Measurements from ENCODE around the gene TIMP2. TPM values are rescaled to one million over a fixed set of nuclear protein-coding genes. Genes with fewer than 3 reads are reported as not detected.
A peak's percentile ranks its signal among the peaks of the same experiment; 100 is the strongest.

Gene TIMP2
- total RNA-seq, 4 donors from 2014 or later: 52.9 to 133 (median 82.2) TPM

DNA sequence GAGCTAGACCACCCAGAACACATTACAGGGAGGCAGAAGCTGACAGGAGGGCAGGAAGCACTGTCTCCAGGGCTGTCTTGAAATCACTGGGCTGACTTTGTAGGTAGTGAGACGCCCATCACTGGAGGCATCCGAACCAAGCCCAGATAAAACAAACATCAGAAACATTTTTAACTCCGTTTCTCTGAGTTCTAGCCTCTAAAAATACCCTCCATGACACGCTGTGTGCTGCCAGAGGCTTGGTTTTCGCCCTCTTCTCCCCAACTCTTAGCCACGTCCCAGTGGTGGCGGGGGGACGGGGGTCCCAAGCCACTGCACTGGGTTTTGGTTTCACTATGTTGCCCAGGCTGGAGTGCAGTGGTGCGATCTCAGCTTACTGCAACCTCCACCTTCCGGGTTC is 23.4 kb downstream of the TIMP2 start:
- Histone ChIP-seq H3K4me1 (peaks cover 9 to 31% of the 10 kb centered on the region in 2 donors), H3K9me3 (no peaks in the 10 kb centered on the region), H3K36me3 (no peaks in the 10 kb centered on the region), H3K27me3 (no peaks in the 10 kb centered on the region), H3K4me3 (replicated peaks in 1 of 3) (no peak overlapping the region), H3K27ac (no peak overlapping the region)
- DNase-seq: no peak
- intact Hi-C loops (cut with DNase I): no loop called here
- TF ChIP-seq POLR2A (IDR thresholded peaks at IDR 0.05) (no peak), CTCF (IDR thresholded peaks at IDR 0.05) (no peak)
- WGBS, 2 donors: 95 to 97% methylated on average over 9 to 10 of the region's 10 CpGs

- Histone ChIP-seq H3K9me3 (no peaks in the 10 kb centered on the region), H3K27me3 (no peaks in the 10 kb centered on the region), H3K36me3 (no peaks in the 10 kb centered on the region), H3K27ac (no peak overlapping the region), H3K4me1 (peaks cover 9 to 41% of the 10 kb centered on the region in 2 donors), H3K4me3 (replicated peaks in 1 of 3) (no peak overlapping the region)
- no peak for DNase-seq
- 90 to 93% methylated on average over 28 to 29 of the region's 29 CpGs for WGBS, 2 donors
- intact Hi-C loops (cut with DNase I): no loop called here
- no peak for TF ChIP-seq CTCF (IDR thresholded peaks at IDR 0.05)
- TF ChIP-seq POLR2A (IDR thresholded peaks at IDR 0.05): no peak
These were observed 24.4 kb downstream of the TIMP2 start for GRCh38 chr17:78900816-78901215.

GRCh38 chr17:78899361-78900260 is 25.6 kb downstream of the TIMP2 start:
- intact Hi-C loops (cut with DNase I): no loop called here
- Histone ChIP-seq H3K36me3 (no peaks in the 10 kb centered on the region), H3K9me3 (no peaks in the 10 kb centered on the region), H3K4me1 (peaks cover 9 to 45% of the 10 kb centered on the region in 2 donors), H3K4me3 (replicated peaks in 1 of 3) (no peak overlapping the region), H3K27me3 (no peaks in the 10 kb centered on the region), H3K27ac (no peak overlapping the region)
- WGBS, 2 donors: 64 to 69% methylated on average over 15 to 16 of the region's 18 CpGs
- no peak for TF ChIP-seq CTCF (IDR thresholded peaks at IDR 0.05)
- no peak for TF ChIP-seq POLR2A (IDR thresholded peaks at IDR 0.05)
- DNase-seq: peak; percentile 32 to 35

DNA sequence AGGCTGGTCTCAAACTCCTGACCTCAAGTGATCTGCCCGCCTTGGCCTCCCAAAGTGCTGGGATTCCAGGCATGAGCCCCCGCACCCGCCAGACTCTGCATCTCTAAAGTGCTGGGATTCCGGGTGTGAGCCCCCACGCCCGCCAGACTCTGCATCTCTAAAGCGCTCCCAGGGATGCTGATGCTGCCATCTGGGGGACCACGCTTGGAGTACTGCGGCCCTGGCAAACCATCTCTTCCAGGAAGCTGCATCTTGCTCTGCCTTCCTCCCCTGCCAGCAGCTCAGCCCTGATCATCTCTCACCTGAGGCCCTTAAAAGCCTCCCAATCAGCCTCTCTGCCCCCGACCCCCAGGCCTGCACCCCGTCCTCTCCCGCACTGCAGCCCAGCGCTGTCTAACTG is 26.2 kb downstream of the TIMP2 start:
- no peaks in the 10 kb centered on the region for H3K27me3 ChIP-seq
- intact Hi-C loops (cut with DNase I): no loop called here
- no peaks in the 10 kb centered on the region for H3K9me3 ChIP-seq
- DNase-seq: no peak
- peaks cover 9 to 45% of the 10 kb centered on the region in 2 donors for H3K4me1 ChIP-seq
- no peak overlapping the region for H3K27ac ChIP-seq
- H3K36me3 ChIP-seq: no peaks in the 10 kb centered on the region
- no peak overlapping the region for H3K4me3 ChIP-seq (replicated peaks in 1 of 3)
- 91 to 93% methylated on average over 13 of the region's 13 CpGs for WGBS, 2 donors
- no peak for TF ChIP-seq POLR2A (IDR thresholded peaks at IDR 0.05)
- no peak for TF ChIP-seq CTCF (IDR thresholded peaks at IDR 0.05)
